Body of pancreas (tissue), 4 donors: ENCODE data around the gene SPRR4. TPM values are rescaled to one million over a fixed set of nuclear protein-coding genes. Genes with fewer than 3 reads are reported as not detected.

Experiments used
- ATAC-seq: fragments of 150-250 bp; one replicate; pipeline ENCODE4 v1.9.1; 2016
- DNase-seq, 4 donors: peaks; one replicate each; pipeline ENCODE4 v3.0.0-alpha.2; 2019
- H3K27ac ChIP-seq, 4 donors: fragments of 200-600 bp; sonication (generic); 1 replicate in 3 of 4; 2 replicates in 1 of 4; pipeline versions ENCODE4 v1.5.1 to v1.6.1; 2016 to 2019; ENCODE audit warnings: mild to moderate bottlenecking in 1 of 4, mixed read lengths in 1 of 4, moderate library complexity in 1 of 4
- H3K27me3 ChIP-seq, 2 donors: fragments of 200-600 bp; sonication (generic); one replicate each; pipeline ENCODE4 v1.6.0; 2016; ENCODE audit warnings: mild to moderate bottlenecking in 1 of 2
- H3K36me3 ChIP-seq, 2 donors: fragments of 200-600 bp; sonication (generic); replicated peaks in 1 of 2; 2 replicates each; pipeline ENCODE4 v1.5.1; 2016; ENCODE audit warnings: low read depth in 2 of 2; ENCODE audit not compliant: insufficient read depth in 1 of 2
- H3K4me1 ChIP-seq: fragments of 200-600 bp; sonication (generic); one replicate; pipeline ENCODE4 v1.6.0; 2016
- H3K4me3 ChIP-seq, 2 donors: fragments of 200-600 bp; sonication (generic); 1 replicate in 1 of 2; 2 replicates in 1 of 2; pipeline ENCODE4 v1.5.1; 2016 to 2019
- H3K9me3 ChIP-seq, 3 donors: fragments of 200-600 bp; sonication (generic); 1 replicate in 2 of 3; 2 replicates in 1 of 3; pipeline ENCODE4 v1.5.1; 2016
- POLR2A ChIP-seq, 3 donors: fragments of 450-650 bp; IDR thresholded peaks; one replicate each; pipeline ENCODE4 v1.6.1; 2016; ENCODE audit warnings: antibody characterized with exemption in 3 of 3, mild to moderate bottlenecking in 2 of 3
- WGBS, 2 donors: methylation state at CpG; one replicate each; pipeline ENCODE4 v1.1.5; 2017; 5-methylcytosine and 5-hydroxymethylcytosine counted together
- intact Hi-C: fragments of 100-400 bp; cut with DNase I; formaldehyde crosslinking; loops from one replicate; pipeline ENCODE4 v1.15.1; 2023
- total RNA-seq, 2 donors: library from RNA; depleted of rRNA; stranded (reverse); fragments of >200 nt; gene quantifications; one replicate each; pipeline ENCODE4 v1.1.0, GENCODE V29; 2016
- TF ChIP-seq, protein P1 (sequence below), 7 experiments: fragments of 450-650 bp in 4 of 7; fragments of 200-600 bp in 3 of 7; sonication (generic) in 3 of 7; IDR thresholded peaks; one replicate each; pipeline ENCODE4 v1.5.1; 2016 to 2019; ENCODE audit warnings: antibody characterized with exemption in 7 of 7

Gene SPRR4
- total RNA-seq, 2 donors from 2014 or later: not detected

DNA sequence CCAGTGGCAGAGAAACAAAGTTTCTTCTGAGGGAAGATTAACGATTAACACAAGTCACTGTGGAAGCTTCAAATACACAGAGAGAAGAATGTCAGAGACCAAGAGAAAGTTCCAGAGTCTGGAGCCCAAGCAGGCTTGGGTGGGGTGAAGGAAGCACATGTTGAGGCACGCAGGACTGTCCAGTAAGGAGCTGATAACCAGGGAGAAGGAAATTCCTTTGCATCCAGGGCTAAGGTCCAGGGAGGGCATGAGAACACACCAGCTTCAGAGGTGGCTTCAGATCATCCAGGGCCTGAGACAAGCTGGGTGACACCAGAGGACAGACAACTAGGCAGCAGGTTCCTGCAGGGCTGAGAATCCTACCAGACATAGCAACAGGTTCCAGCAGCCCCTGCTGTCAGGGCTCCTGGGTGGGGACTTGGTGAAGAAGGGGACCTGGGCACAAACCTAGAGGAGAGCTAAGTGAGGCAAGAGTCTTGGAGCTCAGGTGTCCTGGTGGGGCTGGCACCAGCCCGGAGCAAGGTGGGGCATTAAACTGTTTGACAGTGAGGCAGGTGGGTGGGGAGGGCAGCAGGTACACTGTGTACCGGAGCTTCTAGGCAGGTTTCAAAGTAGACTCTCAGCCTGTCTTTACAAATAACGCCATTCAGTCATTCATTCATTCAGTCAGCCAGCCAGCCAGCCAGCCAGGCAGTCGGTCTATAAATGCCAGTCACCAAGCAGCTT is 10.9 kb downstream of the SPRR4 start:
- no peaks in the 10 kb centered on the region for H3K36me3 ChIP-seq
- no peak overlapping the region for H3K4me3 ChIP-seq
- H3K9me3 ChIP-seq: no peaks in the 10 kb centered on the region
- no peak overlapping the region for H3K27ac ChIP-seq
- ATAC-seq (no peak), DNase-seq (no peak)
- no peaks in the 10 kb centered on the region for H3K4me1 ChIP-seq
- TF ChIP-seq POLR2A (IDR thresholded peaks at IDR 0.05): no peak
- TF ChIP-seq, protein P1, sequence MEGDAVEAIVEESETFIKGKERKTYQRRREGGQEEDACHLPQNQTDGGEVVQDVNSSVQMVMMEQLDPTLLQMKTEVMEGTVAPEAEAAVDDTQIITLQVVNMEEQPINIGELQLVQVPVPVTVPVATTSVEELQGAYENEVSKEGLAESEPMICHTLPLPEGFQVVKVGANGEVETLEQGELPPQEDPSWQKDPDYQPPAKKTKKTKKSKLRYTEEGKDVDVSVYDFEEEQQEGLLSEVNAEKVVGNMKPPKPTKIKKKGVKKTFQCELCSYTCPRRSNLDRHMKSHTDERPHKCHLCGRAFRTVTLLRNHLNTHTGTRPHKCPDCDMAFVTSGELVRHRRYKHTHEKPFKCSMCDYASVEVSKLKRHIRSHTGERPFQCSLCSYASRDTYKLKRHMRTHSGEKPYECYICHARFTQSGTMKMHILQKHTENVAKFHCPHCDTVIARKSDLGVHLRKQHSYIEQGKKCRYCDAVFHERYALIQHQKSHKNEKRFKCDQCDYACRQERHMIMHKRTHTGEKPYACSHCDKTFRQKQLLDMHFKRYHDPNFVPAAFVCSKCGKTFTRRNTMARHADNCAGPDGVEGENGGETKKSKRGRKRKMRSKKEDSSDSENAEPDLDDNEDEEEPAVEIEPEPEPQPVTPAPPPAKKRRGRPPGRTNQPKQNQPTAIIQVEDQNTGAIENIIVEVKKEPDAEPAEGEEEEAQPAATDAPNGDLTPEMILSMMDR (IDR thresholded peaks at IDR 0.05): no peak
- 70 to 76% methylated on average over 6 of the region's 6 CpGs for WGBS, 2 donors
- intact Hi-C loops: no loop called here
- no peaks in the 10 kb centered on the region for H3K27me3 ChIP-seq

GRCh38 chr1:152982076-152982475 is 11.6 kb downstream of the SPRR4 start:
- no peaks in the 10 kb centered on the region for H3K27me3 ChIP-seq
- WGBS, 2 donors: 86 to 87% methylated on average over 4 of the region's 4 CpGs
- H3K4me3 ChIP-seq: no peak overlapping the region
- H3K27ac ChIP-seq: no peak overlapping the region
- H3K36me3 ChIP-seq: no peaks in the 10 kb centered on the region
- H3K9me3 ChIP-seq: no peaks in the 10 kb centered on the region
- intact Hi-C loops: no loop called here
- no peak for DNase-seq
- no peak for TF ChIP-seq POLR2A (IDR thresholded peaks at IDR 0.05)
- no peak for ATAC-seq
- H3K4me1 ChIP-seq: no peaks in the 10 kb centered on the region

DNA sequence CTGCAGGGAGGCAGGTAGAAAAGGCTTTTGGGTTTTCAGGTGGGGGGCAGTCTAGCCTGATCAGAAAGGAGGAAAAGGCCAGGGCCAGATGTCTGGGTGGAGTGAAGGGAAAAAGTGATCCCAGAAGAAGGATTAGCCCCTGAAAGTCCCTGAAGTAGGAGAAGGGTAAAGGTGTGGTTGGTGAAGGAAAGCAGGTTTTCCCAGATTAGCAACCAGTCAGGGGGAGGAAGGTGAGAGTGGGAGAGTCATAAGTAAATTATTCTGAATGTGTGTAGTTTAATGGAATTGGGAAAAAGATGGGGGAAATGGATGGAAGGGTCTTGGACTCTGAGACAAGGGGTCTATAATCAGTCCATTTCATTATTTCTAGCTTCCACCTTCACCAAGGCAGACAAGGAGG is 12.8 kb downstream of the SPRR4 start:
- no peak for TF ChIP-seq POLR2A (IDR thresholded peaks at IDR 0.05)
- TF ChIP-seq, protein P1 (IDR thresholded peaks at IDR 0.05): no peak
- intact Hi-C loops: no loop called here
- Histone ChIP-seq H3K36me3 (no peaks in the 10 kb centered on the region), H3K4me1 (no peaks in the 10 kb centered on the region), H3K9me3 (no peaks in the 10 kb centered on the region), H3K4me3 (no peak overlapping the region), H3K27me3 (no peaks in the 10 kb centered on the region), H3K27ac (no peak overlapping the region)
- DNase-seq (no peak), ATAC-seq (no peak)

DNA sequence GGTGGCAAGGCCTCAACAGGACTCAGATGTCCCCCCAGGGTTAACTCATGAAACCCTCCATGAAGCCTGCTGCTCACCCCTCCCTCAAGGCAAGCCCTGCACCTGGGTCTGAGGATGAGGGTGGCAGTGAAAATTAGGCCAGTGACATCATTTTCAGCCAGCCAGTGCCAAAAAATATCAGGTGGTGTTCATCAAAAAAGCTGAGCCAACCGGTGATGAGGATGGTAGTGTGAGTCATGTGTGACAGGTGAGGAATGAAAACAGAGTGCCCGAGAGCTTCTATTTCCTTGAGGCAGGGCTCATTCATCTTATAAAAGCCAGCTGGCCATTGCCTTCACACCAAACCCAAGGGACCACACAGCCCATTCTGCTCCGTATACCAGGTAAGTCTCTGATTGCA is 13.3 kb downstream of the SPRR4 start, which contains the start of gene SPRR1A:
TSS of gene SPRR1A (plus strand) at position 339 of the 400 bp plus-strand sequence. CDS start 1,150 bp downstream, outside the sequence.
- no peak for ATAC-seq
- Histone ChIP-seq H3K27ac (no peak within 1 kb of the TSS), H3K27me3 (no peaks in the 10 kb centered on the region), H3K4me3 (no peak within 1 kb of the TSS), H3K4me1 (no peaks in the 10 kb centered on the region), H3K36me3 (no peaks in the 10 kb centered on the region), H3K9me3 (no peaks in the 10 kb centered on the region)
- TF ChIP-seq POLR2A (IDR thresholded peaks at IDR 0.05): no peak
- TF ChIP-seq, protein P1 (IDR thresholded peaks at IDR 0.05): no peak
- no peak for DNase-seq
- intact Hi-C loops: no loop called here
- WGBS, 2 donors: 63 to 93% methylated on average over 3 of the region's 3 CpGs

DNA sequence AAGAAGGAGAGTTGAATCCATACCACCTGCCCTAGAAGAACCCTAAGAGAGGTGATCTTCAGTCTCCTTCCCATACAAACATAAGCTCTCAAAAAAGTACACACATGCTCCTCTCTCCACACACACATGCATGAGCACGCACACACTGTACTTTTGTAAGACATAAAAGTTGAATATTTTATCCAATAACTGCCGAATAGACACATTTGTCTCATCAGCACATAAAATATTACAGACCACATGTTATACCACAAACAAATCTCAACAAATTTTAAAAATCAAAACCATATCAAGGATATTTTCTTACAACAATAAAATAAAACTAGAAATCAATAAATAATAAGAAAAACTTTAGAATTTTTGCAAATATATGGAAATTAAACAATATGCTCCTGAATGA is 16.1 kb downstream of the SPRR4 start:
- Histone ChIP-seq H3K9me3 (no peaks in the 10 kb centered on the region), H3K36me3 (no peaks in the 10 kb centered on the region), H3K4me1 (no peaks in the 10 kb centered on the region), H3K27me3 (no peaks in the 10 kb centered on the region), H3K27ac (no peak overlapping the region), H3K4me3 (no peak overlapping the region)
- DNase-seq (no peak), ATAC-seq (no peak)
- intact Hi-C loops: no loop called here
- 72 to 76% methylated on average over 2 of the region's 2 CpGs for WGBS, 2 donors
- no peak for TF ChIP-seq POLR2A (IDR thresholded peaks at IDR 0.05)
- TF ChIP-seq, protein P1 (IDR thresholded peaks at IDR 0.05): no peak
